Measurements from ENCODE around the gene ZNF77.
"Not testable (repeated sequence)": the region's sequence is repeated elsewhere in the genome, so short reads cannot be mapped to it uniquely, and the experiment has no call there.

Gene ZNF77

DNA sequence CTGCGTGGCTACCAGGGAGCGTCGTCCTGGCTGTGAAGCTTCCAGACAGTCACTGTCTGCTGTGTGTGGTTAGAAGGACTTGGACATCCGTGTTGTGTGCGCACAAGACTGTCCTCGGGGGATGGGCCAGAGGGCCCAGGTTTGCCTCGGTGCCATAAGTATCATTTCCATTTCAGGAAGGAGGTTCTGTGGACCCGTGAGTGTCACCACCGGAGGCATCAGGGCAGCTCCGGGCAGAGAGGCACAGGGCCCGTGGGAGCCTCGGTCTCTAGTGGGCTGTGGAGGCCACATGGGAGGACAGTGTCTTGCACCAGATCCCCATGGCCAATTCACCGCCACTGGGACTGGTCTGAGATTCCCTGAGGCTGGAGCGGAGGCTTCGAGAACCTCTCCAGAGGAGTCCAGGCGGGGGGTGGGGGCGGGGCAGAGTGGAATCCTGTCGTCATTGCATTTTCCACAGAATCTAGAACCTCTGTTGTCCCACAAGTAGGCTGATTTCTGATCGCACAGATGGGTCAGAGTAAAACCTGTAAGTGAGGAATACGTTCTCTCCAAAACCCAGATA is 38.1 kb downstream of the ZNF77 start:
- no peak for DNase-seq

DNA sequence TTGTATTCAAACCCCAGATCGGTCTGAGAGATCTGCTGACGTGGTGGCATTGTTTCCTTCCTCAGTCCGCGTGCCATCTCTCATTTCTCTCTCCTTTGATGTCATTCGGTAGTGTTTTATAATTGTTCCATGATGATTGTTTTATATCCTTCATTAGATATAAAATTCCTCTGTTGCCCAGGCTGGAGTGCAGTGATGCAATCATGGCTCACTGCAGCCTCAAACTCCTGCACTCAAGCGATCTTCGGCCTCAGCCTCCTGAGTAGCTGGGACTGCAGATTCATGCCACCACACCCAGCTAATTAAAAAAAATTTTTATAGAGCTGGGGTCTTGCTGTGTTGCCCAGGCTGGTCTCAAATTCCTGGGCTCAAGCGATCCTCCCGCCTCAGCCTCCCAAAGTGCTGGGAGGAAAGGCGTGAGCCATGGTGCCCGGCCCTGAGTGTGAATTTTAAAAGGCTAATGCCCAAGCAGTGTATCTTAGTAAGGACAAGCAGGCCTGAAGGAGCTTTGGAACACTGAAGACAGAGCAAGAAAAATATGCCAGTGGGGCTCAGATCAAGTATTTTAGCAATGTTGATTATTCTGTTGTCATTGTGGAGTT is 38.8 kb downstream of the ZNF77 start:
- no peak for DNase-seq

DNA sequence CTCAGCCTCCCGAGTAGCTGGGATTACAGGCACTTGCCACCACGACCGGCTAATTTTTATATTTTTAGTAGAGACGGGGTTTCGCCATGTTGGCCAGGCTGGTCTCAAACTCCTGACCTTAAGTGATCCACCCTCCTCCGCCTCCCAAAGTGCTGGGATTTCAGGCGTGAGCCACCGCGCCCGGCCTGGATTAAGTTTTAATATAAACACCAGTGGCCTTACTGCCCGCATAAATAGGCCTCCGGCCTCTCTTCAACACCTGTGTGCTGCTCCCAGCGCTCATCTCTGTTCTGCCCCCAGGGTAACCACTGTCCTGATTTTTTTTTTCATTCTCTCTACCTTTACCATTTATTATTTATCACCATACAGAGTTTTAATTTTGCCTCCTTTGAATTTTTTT is 41.4 kb downstream of the ZNF77 start:
- not testable (repeated sequence) for DNase-seq

DNA sequence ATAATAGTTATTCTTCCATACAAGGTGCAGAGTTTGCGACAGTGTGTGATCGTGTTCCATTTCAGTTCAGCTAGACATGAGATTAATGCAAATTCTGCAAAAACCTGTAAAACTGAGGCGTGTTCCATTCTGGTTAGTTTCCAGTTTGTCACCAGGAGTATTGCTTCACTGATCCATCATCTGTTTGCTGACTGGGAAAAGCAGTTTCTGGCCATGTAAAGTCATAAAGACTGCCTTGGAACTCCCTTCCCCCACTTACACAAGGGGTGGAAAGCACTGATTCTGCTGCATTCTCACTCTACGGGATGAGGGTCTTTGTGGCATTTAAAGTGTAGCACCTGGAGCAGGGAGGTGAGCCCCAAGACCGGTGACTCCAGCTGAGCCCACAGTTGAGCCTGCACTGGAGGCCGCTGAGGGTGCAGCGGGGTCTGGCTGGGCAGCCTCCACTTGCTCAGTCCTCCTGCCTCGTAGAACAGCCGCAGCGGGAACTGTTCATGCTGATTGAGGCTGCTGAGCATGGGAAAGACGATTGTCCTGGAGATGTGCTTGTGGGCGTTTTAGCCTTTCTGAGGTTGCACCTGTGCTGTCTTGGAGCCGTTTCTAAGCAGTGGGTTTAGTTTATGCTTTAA is 42.1 kb downstream of the ZNF77 start:
- no peak for DNase-seq

DNA sequence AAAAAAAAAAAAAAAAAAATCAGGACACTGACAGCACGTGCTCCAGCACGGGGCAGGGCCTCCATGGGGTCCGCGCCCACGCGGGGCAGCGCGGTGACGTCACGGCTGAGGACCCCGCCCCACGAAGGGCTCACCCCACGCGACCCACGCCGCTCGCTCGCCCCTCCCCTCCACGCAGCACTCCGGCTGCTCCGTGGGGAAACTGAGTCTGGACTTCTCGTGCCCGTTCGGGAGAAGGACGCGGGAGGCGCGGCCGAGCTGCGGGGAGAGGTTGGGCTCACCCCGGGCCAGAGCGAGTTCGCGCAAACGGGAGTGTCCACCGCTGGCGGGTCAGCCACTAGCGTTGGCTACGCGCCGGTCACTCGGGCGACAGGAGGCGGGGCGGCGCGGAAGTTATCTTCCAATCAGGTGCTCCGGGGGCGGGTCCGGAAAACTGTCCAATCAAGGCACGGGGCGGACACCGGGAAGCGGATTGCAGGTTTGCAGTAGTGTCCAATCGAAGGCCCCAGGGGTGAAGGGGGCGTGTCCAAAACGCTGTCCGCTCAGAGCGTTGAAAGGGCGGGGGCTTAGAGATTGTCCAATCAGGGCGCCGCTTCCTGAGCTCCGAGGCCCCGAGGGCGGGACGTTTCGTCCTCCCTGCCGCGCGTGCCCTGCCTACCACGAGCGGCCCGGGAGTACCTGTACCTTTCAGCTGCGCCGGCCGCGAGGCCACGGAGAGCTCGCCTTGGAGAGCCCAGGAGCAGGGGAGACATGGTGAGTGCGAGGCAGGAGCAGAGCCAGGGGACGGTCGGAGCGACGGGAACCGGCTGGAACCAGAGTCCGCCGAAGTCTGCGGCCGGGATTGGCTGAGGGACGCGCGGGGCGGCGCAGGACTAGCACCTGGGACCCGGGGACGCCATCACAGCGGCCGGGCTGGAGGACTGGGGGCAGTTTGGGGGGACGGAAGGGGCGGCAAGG is 44.2 kb downstream of the ZNF77 start, which contains the start of gene ZNF57:
Gene ZNF57, plus strand, starts transcription at position 633 of the 957 bp plus-strand sequence. Its CDS starts 118 bp downstream, at position 751.
- peak; percentile 99 for DNase-seq

DNA sequence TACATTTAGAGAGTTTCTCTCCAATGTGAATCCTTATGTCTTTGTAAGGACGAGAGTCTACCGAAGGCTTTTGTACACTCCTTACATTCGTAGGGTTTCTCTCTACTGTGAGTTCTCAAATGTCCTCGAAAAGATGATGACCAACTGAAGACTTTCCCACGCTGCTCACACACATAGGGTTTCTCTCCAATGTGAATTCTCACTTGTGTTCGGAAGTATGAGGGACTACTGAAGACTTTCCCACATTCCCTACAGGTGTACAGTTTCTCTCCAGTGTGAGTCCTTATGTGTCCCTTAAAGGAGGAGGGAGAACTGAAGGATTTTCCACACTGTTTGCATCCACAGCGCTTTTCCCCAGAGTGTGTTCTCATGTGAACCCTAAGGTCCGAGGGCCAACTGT is 48.1 kb downstream of the ZNF77 start:
- DNase-seq = no peak

DNA sequence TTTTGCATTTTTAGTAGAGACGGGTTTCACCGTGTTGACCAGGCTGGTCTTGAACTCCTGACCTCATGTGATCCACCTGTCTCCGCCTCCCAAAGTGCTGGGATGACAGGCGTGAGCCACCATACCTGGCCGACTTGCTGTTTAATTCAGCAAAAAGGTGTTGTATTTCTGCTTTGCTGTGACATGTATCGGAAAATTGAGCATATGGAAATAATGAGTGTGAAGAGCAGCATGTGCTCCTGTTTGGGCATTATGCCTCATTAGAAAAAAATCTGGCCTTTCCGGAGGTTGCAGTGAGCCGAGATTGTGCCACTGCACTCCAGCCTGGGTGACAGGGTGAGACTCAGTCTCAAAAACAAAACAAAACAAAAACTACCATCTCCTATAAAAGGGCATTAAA is 54.2 kb downstream of the ZNF77 start:
- DNase-seq = not testable (repeated sequence)

DNA sequence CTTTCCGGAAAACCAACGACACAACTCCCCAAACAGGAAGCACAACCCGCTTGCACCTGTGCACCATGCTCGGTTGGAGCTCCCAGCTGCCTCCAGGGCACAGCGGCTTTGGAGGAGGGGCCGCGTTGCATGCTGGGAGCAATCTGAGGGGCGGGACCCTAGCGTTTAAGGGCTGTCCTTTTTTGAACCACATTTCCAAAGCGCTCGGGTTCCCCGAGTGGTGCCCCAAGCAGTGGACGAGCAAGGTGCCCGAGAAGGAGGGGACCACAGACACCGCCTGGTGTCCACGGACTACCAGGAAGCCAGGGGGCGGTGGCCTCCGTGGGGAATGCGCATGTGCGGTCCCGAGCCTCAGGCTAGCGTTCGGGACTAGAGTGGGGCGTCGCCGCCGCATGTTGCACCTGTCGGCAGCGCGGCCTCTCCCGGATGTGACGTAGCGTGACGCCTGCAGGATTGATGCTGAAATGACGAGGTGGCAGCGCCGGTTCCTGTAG is 56.0 kb downstream of the ZNF77 start:
- DNase-seq = peak; percentile 75

DNA sequence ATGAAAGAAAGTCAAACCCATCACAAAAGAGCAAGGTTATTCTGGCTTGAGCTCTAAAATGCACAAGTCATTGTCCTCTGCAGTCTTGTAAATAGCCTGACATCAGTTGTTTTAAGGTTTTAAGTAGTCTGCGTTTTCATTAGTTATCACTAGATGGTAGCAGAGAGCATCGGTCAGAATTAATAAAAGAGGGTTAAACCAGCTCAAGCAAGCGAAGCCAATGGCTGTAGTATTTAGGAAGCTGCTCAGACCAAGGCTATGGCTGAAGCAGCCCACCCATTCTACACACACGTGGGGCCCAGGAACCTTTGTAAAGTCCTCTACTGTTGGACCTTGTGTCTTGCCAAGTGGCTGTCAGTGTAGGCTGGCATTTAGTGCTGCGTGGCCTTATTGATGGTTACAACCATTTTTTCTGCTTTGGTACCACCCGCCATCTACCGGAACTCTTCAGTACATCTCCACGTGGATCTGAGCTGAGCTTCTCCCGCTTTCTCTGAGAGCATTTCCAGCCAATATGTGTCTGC is 57.3 kb downstream of the ZNF77 start:
- DNase-seq = no peak

DNA sequence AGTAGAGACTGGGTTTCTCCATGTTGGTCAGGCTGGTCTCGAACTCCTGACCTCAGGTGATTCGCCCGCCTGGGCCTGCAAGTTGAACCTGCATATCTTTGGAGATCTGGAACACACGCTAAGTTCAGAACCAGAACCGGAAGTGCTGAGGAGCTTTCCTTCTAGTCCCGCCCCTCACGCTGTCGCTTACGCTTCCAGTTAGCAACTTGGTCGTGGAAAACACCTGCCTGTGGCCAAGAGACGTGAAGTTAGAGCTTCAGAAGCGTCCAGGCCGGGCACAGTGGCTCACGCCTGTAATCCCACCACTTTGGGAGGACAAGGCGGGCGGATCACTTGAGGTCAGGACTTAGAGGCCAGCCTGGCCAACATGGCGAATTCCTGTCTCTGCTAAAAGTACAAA is 59.0 kb downstream of the ZNF77 start:
- no peak for DNase-seq

DNA sequence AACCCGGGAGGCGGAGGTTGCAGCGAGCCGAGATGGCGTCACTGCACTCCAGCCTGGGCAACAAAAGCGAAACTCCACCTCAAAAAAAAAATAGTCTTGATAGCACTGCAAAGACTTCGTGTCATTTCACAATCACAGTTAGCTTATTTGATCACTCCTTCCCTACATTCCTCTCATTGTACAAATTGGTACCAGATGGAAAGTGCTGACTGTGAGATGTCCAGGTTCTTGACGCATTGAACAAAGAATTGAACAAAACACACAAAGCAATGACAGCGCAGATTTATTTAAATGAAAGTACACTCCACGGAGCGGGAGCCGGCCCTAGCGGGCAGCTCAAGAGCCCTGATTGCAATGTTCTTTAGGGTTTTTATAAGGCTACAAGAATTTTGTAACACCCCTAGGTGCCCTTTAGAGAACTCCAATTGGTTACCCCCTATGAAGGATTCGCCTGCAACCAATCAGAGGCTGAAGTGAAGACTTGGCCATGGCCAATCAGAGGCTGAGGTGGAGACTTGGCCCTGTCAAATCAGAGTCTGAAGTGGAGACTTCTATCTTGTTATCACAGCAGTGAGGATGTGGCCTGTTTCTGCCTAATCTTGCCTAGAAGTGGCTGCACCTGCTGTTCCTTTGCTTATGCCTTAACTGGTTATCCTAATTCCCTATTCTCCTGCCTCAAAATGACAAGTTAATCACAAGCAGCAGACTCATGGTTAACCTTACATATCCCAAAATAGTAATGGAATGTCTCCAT is 60.9 kb downstream of the ZNF77 start:
- no peak for DNase-seq
